ENCODE measurements around the gene FAM193A.
"Not testable (repeated sequence)": the region's sequence is repeated elsewhere in the genome, so short reads cannot be mapped to it uniquely, and the experiment has no call there.

DNA sequence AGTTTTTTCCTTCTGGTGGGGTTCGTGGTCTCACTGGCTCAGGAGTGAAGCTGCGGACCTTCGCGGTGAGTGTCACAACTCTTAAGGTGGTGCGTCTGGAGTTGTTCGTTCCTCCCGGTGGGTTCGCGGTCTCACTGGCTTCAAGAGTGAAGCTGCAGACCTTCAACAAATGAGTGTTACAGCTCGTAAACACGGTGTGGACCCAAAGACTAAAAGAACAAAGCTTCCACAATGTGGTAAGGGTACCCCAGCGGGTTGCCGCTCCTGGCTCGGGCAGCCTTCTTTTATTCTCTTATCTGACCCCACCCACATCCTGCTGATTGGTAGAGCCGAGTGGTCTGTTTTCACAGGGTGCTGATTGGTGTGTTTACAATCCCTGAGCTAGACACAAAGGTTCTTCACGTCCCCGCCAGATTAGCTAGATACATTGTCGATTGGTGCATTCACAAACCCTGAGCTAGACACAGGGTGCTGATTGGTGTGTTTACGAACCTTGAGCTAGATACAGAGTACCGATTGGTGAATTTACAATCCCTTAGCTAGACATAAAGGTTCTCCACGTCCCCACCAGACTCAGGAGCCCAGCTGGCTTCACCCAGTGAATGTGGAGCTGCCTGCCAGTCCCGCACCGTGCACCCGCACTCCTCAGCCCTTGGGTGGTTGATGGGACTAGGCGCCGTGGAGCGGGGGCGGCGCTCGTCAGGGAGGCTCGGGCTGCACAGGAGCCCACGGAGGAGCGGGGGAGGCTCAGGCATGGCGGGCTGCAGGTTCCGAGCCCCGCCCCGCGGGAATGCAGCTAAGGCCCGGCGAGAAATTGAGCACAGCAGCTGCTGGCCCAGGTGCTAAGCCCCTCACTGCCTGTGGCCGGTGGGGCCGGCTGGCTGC, 226.3 kb downstream of the FAM193A start:
- TF ChIP-seq, protein P1, sequence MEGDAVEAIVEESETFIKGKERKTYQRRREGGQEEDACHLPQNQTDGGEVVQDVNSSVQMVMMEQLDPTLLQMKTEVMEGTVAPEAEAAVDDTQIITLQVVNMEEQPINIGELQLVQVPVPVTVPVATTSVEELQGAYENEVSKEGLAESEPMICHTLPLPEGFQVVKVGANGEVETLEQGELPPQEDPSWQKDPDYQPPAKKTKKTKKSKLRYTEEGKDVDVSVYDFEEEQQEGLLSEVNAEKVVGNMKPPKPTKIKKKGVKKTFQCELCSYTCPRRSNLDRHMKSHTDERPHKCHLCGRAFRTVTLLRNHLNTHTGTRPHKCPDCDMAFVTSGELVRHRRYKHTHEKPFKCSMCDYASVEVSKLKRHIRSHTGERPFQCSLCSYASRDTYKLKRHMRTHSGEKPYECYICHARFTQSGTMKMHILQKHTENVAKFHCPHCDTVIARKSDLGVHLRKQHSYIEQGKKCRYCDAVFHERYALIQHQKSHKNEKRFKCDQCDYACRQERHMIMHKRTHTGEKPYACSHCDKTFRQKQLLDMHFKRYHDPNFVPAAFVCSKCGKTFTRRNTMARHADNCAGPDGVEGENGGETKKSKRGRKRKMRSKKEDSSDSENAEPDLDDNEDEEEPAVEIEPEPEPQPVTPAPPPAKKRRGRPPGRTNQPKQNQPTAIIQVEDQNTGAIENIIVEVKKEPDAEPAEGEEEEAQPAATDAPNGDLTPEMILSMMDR (optimal IDR thresholded peaks at IDR 0.05 in 1 of 3, IDR thresholded peaks at IDR 0.05 in 1 of 3, conservative IDR thresholded peaks at IDR 0.05 in 1 of 3; ENCODE audit: extremely low read depth in 1 of 3, insufficient read depth in 2 of 3, low read length in 3 of 3), result not testable (repeated sequence)
- not testable (repeated sequence) for TF ChIP-seq EZH2 (IDR thresholded peaks at IDR 0.05; ENCODE audit: low read length)
